ENCODE data around the gene FBXL7. TPM values are rescaled to one million over a fixed set of nuclear protein-coding genes. Genes with fewer than 3 reads are reported as not detected.

FBXL7 gene
- total RNA-seq, 2 experiments from 2014 or later, result not detected

GRCh38 chr5:15741591-15741990, 241.6 kb downstream of the FBXL7 start:
- H3K4me1 Mint-ChIP-seq (ENCODE audit: low read depth), result no peaks in the 10 kb centered on the region
- no peaks in the 10 kb centered on the region for H3K27me3 Mint-ChIP-seq
- H3K36me3 Mint-ChIP-seq (ENCODE audit: low read depth), result no peaks in the 10 kb centered on the region
- no peak overlapping the region for H3K4me3 Mint-ChIP-seq
- CTCF ChIA-PET, result no interaction called here
- DNase-seq, result no peak
- intact Hi-C loops (cut with micrococcal nuclease), result no loop called here
- H3K9me3 Mint-ChIP-seq, result peaks cover 8% of the 10 kb centered on the region
- no peak for TF ChIP-seq CTCF (IDR thresholded peaks at IDR 0.05)
- no peak overlapping the region for H3K27ac Mint-ChIP-seq
- ATAC-seq, result no peak
- POLR2A ChIA-PET, result no interaction called here

DNA sequence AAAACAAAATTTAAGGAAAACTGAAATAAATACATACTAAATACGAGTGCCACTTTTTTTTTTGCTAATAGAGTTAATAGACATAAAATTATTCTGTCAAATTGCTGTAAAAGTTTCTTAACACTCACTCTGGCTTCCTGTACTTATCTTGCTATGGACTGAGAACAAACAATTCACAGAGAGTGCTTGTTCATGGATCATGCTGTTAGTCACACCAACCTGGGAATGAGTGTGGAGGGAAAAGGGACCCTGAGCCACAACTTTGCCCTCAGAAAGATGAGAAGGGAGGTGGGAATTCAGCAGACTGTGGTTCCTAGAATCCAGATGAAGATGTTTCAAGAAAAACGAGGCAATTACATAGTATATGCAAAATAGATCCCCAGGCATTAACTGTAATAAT, 246.9 kb downstream of the FBXL7 start:
- H3K4me1 Mint-ChIP-seq (ENCODE audit: low read depth), result no peaks in the 10 kb centered on the region
- H3K36me3 Mint-ChIP-seq (ENCODE audit: low read depth), result no peaks in the 10 kb centered on the region
- H3K9me3 Mint-ChIP-seq, result peaks cover 7% of the 10 kb centered on the region
- ATAC-seq (no peak), DNase-seq (no peak)
- H3K27ac Mint-ChIP-seq, result no peak overlapping the region
- no peak for TF ChIP-seq CTCF (IDR thresholded peaks at IDR 0.05)
- no peak overlapping the region for H3K4me3 Mint-ChIP-seq
- ChIA-PET CTCF (no interaction called here), POLR2A (no interaction called here)
- intact Hi-C loops (cut with micrococcal nuclease), result no loop called here
- H3K27me3 Mint-ChIP-seq, result no peaks in the 10 kb centered on the region

DNA sequence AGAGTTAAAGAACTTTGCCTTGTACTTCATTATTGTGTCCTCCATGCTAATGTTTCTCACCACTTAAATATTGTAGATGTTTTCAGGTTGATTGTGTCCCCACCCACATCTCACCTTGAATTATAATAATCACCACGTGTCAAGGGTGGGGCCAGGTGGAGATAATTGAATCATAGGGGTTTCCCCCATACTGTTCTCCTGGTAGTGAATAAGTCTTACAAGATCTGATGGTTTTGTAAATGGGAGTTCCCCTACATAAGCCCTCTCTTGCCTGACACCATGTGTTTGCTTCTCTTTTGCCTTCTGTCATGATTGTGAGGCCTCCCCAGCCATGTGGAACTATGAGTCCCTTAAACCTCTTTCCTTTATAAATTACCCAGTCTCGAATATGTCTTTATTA, 248.3 kb downstream of the FBXL7 start:
- Mint-ChIP-seq H3K4me1 (ENCODE audit: low read depth) (no peaks in the 10 kb centered on the region), H3K27ac (no peak overlapping the region), H3K36me3 (ENCODE audit: low read depth) (no peaks in the 10 kb centered on the region), H3K4me3 (no peak overlapping the region), H3K27me3 (no peaks in the 10 kb centered on the region), H3K9me3 (peaks cover 7% of the 10 kb centered on the region)
- ChIA-PET POLR2A (no interaction called here), CTCF (no interaction called here)
- DNase-seq, result peak; percentile 4
- TF ChIP-seq CTCF (IDR thresholded peaks at IDR 0.05), result no peak
- intact Hi-C loops (cut with micrococcal nuclease), result no loop called here
- ATAC-seq, result peak; percentile 47

DNA sequence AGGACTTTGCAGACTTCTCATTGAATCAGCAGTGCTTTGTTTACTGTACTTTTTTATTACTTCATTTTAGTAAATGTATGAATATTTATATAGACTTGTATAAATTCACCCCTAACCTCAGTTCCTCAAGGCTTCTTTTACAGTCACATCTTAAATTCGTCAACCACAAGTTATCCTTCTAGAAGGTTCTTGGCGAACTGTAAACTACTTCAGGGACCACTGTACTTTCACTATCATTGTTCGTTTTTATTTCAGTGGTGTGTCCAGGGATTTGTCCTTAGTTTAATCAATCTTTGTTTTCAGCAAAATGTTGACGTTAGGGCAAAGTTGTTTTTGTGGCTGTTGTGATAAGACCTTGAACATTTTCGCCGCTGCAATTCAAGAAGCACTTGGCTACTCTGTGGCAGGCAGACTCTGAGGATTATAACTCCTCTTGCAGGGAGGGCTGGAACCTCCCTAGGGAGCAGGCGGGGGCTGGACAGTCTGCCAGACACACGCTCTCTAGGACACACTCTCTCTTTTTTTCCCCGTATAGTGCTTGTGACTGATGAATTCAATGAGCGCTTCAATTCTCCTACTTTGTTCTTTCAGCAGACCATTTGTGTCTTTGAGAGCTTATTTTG, 252.8 kb downstream of the FBXL7 start:
- POLR2A ChIA-PET, result no interaction called here
- CTCF ChIA-PET, result no interaction called here
- intact Hi-C loops (cut with micrococcal nuclease), result no loop called here
- TF ChIP-seq CTCF (IDR thresholded peaks at IDR 0.05), result no peak
- H3K27ac Mint-ChIP-seq, result no peak overlapping the region
- no peaks in the 10 kb centered on the region for H3K27me3 Mint-ChIP-seq
- ATAC-seq, result no peak
- no peak for DNase-seq
- H3K9me3 Mint-ChIP-seq, result no peaks in the 10 kb centered on the region
- H3K4me1 Mint-ChIP-seq (ENCODE audit: low read depth), result no peaks in the 10 kb centered on the region
- no peaks in the 10 kb centered on the region for H3K36me3 Mint-ChIP-seq (ENCODE audit: low read depth)
- H3K4me3 Mint-ChIP-seq, result no peak overlapping the region

GRCh38 chr5:15753752-15754151, 253.8 kb downstream of the FBXL7 start:
- no peak for TF ChIP-seq CTCF (IDR thresholded peaks at IDR 0.05)
- no peaks in the 10 kb centered on the region for H3K4me1 Mint-ChIP-seq (ENCODE audit: low read depth)
- ChIA-PET POLR2A (no interaction called here), CTCF (no interaction called here)
- no peak for DNase-seq
- H3K27me3 Mint-ChIP-seq, result no peaks in the 10 kb centered on the region
- no peak overlapping the region for H3K27ac Mint-ChIP-seq
- H3K4me3 Mint-ChIP-seq, result no peak overlapping the region
- no peaks in the 10 kb centered on the region for H3K9me3 Mint-ChIP-seq
- no peaks in the 10 kb centered on the region for H3K36me3 Mint-ChIP-seq (ENCODE audit: low read depth)
- intact Hi-C loops (cut with micrococcal nuclease), result no loop called here
- no peak for ATAC-seq
